ENCODE measurements around the gene VAV2. TPM values are rescaled to one million over a fixed set of nuclear protein-coding genes. Genes with fewer than 3 reads are reported as not detected.
"Not testable (repeated sequence)": the region's sequence is repeated elsewhere in the genome, so short reads cannot be mapped to it uniquely, and the experiment has no call there.

Gene VAV2
- total and polyA plus RNA-seq, 5 experiments from 2014 or later, result 0.20 to 4.3 (median 0.36) TPM

- H3K27ac Mint-ChIP-seq, H3K4me3 Mint-ChIP-seq, POLR2A ChIA-PET, ATAC-seq, H3K9me3 Mint-ChIP-seq, H3K4me1 Mint-ChIP-seq, DNase-seq, H3K36me3 Mint-ChIP-seq: not testable (repeated sequence)
- H3K27me3 Mint-ChIP-seq, result peaks cover 5 to 27% (median 11%) of the 10 kb centered on the region in 5 donors
Observed at GRCh38 chr9:133744528-133744927, 247.6 kb downstream of the VAV2 start.

GRCh38 chr9:133742849-133743444, 249.2 kb downstream of the VAV2 start:
- Mint-ChIP-seq H3K4me1 (peaks cover under 1 to 8% (median 5%) of the 10 kb centered on the region in 4 donors), H3K27ac (peak overlapping the region in 1 of 10 donors; percentile 11)

GRCh38 chr9:133742251-133742650, 249.9 kb downstream of the VAV2 start:
- Mint-ChIP-seq H3K4me3 (no peak overlapping the region), H3K27me3 (peaks cover 0 to 12% (median 5%) of the 10 kb centered on the region in 5 donors), H3K9me3 (peaks cover 0 to 4% (median 0%) of the 10 kb centered on the region in 9 donors), H3K27ac (no peak overlapping the region), H3K4me1 (peaks cover 3 to 12% (median 8%) of the 10 kb centered on the region in 4 donors), H3K36me3 (no peaks in the 10 kb centered on the region)
- ATAC-seq (no peak), DNase-seq (no peak)
- POLR2A ChIA-PET, result no interaction called here

More at GRCh38 chr9:133742849-133743444, 249.2 kb downstream of the VAV2 start:
- peak; percentile 77 to 80 for ATAC-seq
- Mint-ChIP-seq H3K9me3 (peaks cover 0 to 4% (median 0%) of the 10 kb centered on the region in 9 donors), H3K27me3 (peaks cover 0 to 18% (median 5%) of the 10 kb centered on the region in 5 donors), H3K4me3 (no peak overlapping the region), H3K36me3 (no peaks in the 10 kb centered on the region)
- POLR2A ChIA-PET, result no interaction called here
- peak; percentile 51 to 82 (median 72) for DNase-seq

GRCh38 chr9:133741716-133742115, 250.4 kb downstream of the VAV2 start:
- Mint-ChIP-seq H3K4me1 (peaks cover 3 to 12% (median 8%) of the 10 kb centered on the region in 4 donors), H3K9me3 (peaks cover 0 to 4% (median 0%) of the 10 kb centered on the region in 9 donors), H3K27ac (no peak overlapping the region), H3K4me3 (no peak overlapping the region), H3K27me3 (peaks cover 0 to 8% (median 5%) of the 10 kb centered on the region in 5 donors), H3K36me3 (no peaks in the 10 kb centered on the region)
- no peak for DNase-seq
- POLR2A ChIA-PET, result no interaction called here
- ATAC-seq, result no peak

DNA sequence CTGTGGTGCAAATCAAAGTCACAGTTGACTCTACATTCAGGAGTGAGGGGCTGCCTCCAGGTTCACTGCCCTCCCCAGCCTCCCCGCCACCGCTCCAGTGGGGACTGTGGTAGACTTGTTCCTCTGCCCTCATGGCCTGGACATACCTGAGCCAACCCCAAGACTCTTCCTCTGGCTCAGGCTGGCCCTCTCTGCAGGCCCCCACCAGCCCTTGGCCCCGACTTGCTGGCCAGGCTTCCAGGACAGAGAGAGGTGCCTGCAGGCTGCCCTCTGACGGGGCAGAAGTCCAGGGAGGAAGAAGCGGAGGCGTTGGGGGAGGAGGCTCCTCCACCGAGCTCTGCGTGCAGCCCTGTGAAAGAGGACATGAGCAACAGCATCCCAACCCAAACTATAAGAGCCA, 251.2 kb downstream of the VAV2 start:
- Mint-ChIP-seq H3K36me3 (no peaks in the 10 kb centered on the region), H3K4me3 (no peak overlapping the region), H3K9me3 (no peaks in the 10 kb centered on the region), H3K27me3 (peaks cover 0 to 6% (median 5%) of the 10 kb centered on the region in 5 donors), H3K4me1 (peaks cover 3 to 13% (median 9%) of the 10 kb centered on the region in 4 donors), H3K27ac (no peak overlapping the region)
- POLR2A ChIA-PET, result no interaction called here
- DNase-seq (peak in 1 of 10 donors; percentile 14), ATAC-seq (no peak)

GRCh38 chr9:133739408-133740280, 252.5 kb downstream of the VAV2 start:
- POLR2A ChIA-PET, result no interaction called here
- DNase-seq, result peak in 1 of 10 donors; percentile 15
- Mint-ChIP-seq H3K9me3 (no peaks in the 10 kb centered on the region), H3K27ac (peak overlapping the region in 4 of 10 donors; percentile 11 to 66 (median 26)), H3K36me3 (no peaks in the 10 kb centered on the region), H3K4me3 (no peak overlapping the region), H3K27me3 (peaks cover 0 to 5% (median 3%) of the 10 kb centered on the region in 5 donors), H3K4me1 (peaks cover 5 to 14% (median 10%) of the 10 kb centered on the region in 4 donors)
- ATAC-seq, result no peak

DNA sequence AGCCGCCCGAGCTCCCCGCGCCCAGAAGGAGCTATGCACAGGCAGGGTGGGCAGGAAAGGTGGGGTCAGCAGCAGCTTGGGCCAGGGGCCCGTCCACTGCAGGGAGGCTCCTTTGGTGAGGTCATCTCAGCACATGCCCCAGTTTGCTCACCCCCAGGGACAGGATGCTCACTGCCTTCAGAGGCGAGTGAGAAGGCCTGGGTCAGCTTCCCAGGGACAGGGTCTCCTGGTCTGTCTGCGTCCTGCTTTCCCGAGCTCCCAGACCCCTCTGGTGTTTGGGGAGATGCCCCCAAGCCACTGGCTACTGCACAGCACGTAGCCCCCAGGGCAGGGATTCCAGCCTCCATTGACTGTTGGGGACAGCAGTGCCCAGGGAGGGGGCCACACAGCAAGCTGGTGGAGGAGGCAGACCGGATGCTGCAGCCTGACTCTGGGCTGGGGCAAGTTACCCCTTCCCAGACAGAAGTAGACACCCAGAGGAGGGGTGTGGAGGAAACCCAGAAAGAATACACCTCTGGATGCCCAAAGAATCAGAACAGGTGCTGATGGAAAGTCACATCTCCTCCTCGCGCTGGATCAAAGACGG, 253.4 kb downstream of the VAV2 start:
- peak overlapping the region in 3 of 10 donors; percentile 8 to 57 (median 11) for H3K27ac Mint-ChIP-seq
- ATAC-seq, result no peak
- H3K4me1 Mint-ChIP-seq, result peaks cover 5 to 13% (median 10%) of the 10 kb centered on the region in 4 donors
- POLR2A ChIA-PET, result interaction anchor here (0.7 kb wide), 1 partner anchor 393 kb away, joined by 3 read pairs; no protein-coding TSS in a partner anchor
- peak overlapping the region in 9 of 10 donors; percentile 39 to 75 (median 63) for H3K4me3 Mint-ChIP-seq
- no peak for DNase-seq
- no peaks in the 10 kb centered on the region for H3K36me3 Mint-ChIP-seq
- H3K9me3 Mint-ChIP-seq, result no peaks in the 10 kb centered on the region
- peaks cover 0 to 2% (median 0%) of the 10 kb centered on the region in 5 donors for H3K27me3 Mint-ChIP-seq

DNA sequence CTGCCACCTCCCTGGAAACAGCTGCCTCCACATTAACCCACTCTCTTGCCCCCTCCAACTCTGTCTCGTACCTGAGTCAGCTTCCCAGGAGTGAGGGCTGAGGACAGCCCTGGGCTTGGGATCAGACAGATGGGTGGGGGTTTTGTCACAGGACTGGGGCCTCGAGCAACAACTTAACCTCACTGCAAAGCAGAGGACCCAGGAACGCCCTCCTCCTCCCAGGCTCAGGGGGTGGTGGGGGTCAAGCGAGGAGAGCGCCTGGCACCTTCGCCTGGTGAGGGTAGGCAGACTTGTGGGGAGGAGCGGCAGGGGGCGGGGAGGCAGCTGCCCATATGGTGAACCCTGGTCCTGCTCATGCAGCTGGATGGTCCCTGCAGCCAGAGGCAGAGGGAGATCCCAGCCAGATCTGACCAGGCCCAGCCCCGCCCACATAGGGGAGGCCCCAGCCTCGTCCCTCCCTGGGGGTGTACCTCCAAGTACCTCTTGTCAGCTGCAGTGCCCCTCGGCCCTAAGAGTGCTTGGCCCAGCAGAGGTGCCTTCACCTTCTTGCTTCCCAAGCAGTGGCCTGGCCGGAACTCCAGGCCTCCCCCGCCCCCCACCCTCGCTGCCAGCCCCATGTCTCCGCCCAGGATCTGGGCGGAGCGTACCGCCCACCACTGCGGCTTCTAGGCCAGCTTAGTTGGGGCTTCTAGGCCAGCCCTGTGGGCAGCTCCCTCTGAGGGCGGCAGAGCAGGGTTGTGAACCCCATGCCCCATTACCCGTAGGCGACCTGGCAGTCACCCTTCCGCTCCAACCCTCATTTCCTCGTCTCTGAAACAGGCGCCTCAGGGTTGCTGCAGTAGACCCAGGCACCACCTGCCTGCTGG, 254.1 kb downstream of the VAV2 start, which contains the start of gene SARDH:
TSS of gene SARDH (minus strand) at position 579 of the 866 bp plus-strand sequence. CDS start 4,179 bp downstream, outside the sequence.
- Mint-ChIP-seq H3K4me1 (peaks cover 5 to 13% (median 10%) of the 10 kb centered on the region in 4 donors), H3K36me3 (no peaks in the 10 kb centered on the region), H3K27ac (peak within 1 kb of the TSS in 5 of 10 donors; percentile 53 to 84 (median 61)), H3K9me3 (no peaks in the 10 kb centered on the region), H3K27me3 (peaks cover 0 to 2% (median 0%) of the 10 kb centered on the region in 5 donors), H3K4me3 (peak within 1 kb of the TSS; percentile 32 to 75 (median 62))
- POLR2A ChIA-PET, result interaction anchor here (0.7 kb wide), 1 partner anchor 393 kb away, joined by 3 read pairs; no protein-coding TSS in a partner anchor
- DNase-seq (peak in 6 of 10 donors; percentile 10 to 30 (median 28)), ATAC-seq (peak; percentile 67 to 79)

DNA sequence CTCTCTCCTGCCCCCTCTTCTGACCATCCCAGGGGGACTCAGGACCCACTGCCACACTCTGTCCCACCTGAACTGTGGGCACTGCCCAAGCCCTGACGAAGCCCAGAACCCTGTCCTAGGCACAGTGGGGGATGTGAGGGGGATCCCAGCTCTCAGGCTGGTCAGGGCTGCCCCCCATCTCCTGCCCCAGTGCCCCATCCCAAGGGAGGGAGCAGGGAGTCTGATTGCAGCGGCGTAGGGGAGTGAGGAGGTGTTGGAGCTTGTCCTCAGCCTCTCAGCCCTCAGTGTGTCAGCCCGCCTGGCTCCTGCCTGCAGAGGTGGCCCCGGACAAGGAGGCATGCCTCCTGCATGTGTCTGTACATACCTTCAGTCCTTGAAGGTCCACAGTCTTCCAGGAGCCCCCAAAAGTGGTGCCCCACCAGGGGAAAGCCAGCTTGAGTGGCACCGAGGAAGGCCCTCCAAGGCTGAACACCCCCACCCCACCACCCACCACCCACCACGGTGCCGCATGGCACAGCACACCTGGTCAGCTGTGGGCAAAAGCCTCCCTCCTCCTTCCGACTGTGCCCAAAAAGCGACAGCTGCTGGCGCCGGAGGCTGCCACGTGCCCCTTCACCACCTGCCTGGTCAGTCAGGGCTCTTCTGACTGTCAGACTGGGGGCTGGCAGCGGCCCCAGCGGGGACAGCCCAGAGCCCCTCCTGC, 254.9 kb downstream of the VAV2 start:
- DNase-seq, result no peak
- H3K36me3 Mint-ChIP-seq, result no peaks in the 10 kb centered on the region
- no peaks in the 10 kb centered on the region for H3K9me3 Mint-ChIP-seq
- H3K27me3 Mint-ChIP-seq, result peaks cover 0 to 2% (median 0%) of the 10 kb centered on the region in 5 donors
- H3K27ac Mint-ChIP-seq, result peak overlapping the region in 2 of 10 donors; percentile 61 to 84
- no peak for ATAC-seq
- POLR2A ChIA-PET, result no interaction called here
- peaks cover 5 to 13% (median 10%) of the 10 kb centered on the region in 4 donors for H3K4me1 Mint-ChIP-seq
- peak overlapping the region in 4 of 10 donors; percentile 58 to 75 (median 58) for H3K4me3 Mint-ChIP-seq

DNA sequence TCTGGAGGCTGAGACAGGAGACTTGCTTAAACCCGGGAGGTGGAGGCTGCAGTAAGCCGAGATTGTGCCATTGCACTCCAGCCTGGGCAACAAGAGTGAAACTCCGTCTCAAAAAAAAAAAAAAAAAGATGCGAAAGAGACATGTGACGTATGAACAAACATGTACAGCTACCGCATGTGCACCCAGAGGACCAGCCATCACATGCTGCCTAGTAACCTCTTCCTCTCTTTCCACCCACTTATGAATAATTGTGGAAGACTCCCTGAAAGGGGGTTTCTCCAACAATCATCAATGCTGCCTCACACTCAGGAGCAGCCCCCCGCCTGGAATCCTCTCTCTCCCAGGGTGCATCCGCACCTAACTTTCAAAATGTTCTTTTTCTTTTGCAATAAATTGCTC, 256.2 kb downstream of the VAV2 start:
- Mint-ChIP-seq H3K9me3 (no peaks in the 10 kb centered on the region), H3K27me3 (peaks cover 0 to 2% (median 0%) of the 10 kb centered on the region in 5 donors), H3K4me3 (no peak overlapping the region), H3K36me3 (no peaks in the 10 kb centered on the region), H3K27ac (peak overlapping the region in 1 of 10 donors; percentile 66), H3K4me1 (peaks cover 5 to 13% (median 10%) of the 10 kb centered on the region in 4 donors)
- DNase-seq (no peak), ATAC-seq (no peak)
- POLR2A ChIA-PET, result interaction anchor here (1.2 kb wide), 1 partner anchor 35 kb away, joined by 3 read pairs; no protein-coding TSS in a partner anchor

DNA sequence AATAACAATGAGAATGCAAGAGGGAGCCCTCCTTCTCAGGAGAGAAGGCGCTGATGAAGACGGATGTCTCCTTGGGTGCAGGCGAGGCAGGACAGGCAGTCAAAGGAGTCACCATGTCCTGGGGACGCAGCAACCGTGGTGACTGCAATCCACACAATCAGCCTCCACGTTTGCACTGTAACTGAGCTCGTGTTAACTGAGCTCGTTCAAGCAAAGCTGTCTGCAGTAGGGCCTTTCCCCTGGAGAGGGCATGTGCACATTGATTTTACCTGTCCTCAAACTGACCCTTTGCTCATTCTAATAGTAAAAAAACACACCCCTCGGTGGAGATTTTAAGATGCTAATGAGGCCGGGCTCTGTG, 256.7 kb downstream of the VAV2 start:
- POLR2A ChIA-PET, result interaction anchor here (1.2 kb wide), 1 partner anchor 34 kb away, joined by 3 read pairs; no protein-coding TSS in a partner anchor
- Mint-ChIP-seq H3K27me3 (peaks cover 0 to 2% (median 0%) of the 10 kb centered on the region in 5 donors), H3K4me1 (peaks cover 5 to 13% (median 10%) of the 10 kb centered on the region in 4 donors), H3K27ac (peak overlapping the region in 2 of 10 donors; percentile 35 to 71), H3K4me3 (no peak overlapping the region), H3K36me3 (no peaks in the 10 kb centered on the region), H3K9me3 (no peaks in the 10 kb centered on the region)
- ATAC-seq (no peak), DNase-seq (peak in 1 of 10 donors; percentile 10)

All from naive thymus-derived CD8-positive, alpha-beta T cell (primary cell).